Suprapubic skin (tissue), 4 donors: ENCODE measurements around the gene CFAP119. TPM values are rescaled to one million over a fixed set of nuclear protein-coding genes. Genes with fewer than 3 reads are reported as not detected.

Experiments
- DNase-seq, 2 donors: peaks; one replicate each; pipeline ENCODE4 v3.0.0-alpha.2; 2019; ENCODE audit warnings: low spot score in 2 of 2
- H3K27ac ChIP-seq: fragments of 200-600 bp; sonication (generic); one replicate; pipeline ENCODE4 v1.5.1; 2019
- H3K27me3 ChIP-seq: fragments of 200-600 bp; sonication (generic); one replicate; pipeline ENCODE4 v1.5.1; 2019
- H3K36me3 ChIP-seq: fragments of 200-600 bp; sonication (generic); one replicate; pipeline ENCODE4 v1.5.1; 2019
- H3K4me1 ChIP-seq: fragments of 200-600 bp; sonication (generic); one replicate; pipeline ENCODE4 v1.5.1; 2019
- H3K4me3 ChIP-seq: fragments of 200-600 bp; sonication (generic); one replicate; pipeline ENCODE4 v1.5.1; 2019; ENCODE audit warnings: mild to moderate bottlenecking
- H3K9me3 ChIP-seq: fragments of 200-600 bp; sonication (generic); one replicate; pipeline ENCODE4 v1.5.1; 2019
- CTCF ChIP-seq, 2 donors: fragments of 200-600 bp in 1 of 2; fragments of 450-650 bp in 1 of 2; sonication (generic) in 1 of 2; IDR thresholded peaks; one replicate each; pipeline ENCODE4 v1.5.1; 2016 to 2019; ENCODE audit warnings: antibody characterized with exemption in 2 of 2, mild to moderate bottlenecking in 1 of 2, moderate library complexity in 1 of 2
- EP300 ChIP-seq: sonication (generic); formaldehyde crosslinking; IDR thresholded peaks from one replicate; pipeline ENCODE4 v1.6.1; 2017; ENCODE audit warnings: antibody characterized with exemption
- POLR2A ChIP-seq, 2 donors: fragments of 450-650 bp; IDR thresholded peaks; one replicate each; pipeline ENCODE4 v1.6.1; 2017; ENCODE audit warnings: antibody characterized with exemption in 2 of 2, mild to moderate bottlenecking in 2 of 2, moderate library complexity in 2 of 2
- POLR2AphosphoS5 ChIP-seq, 3 donors: sonication (generic); formaldehyde crosslinking; IDR thresholded peaks; one replicate each; pipeline ENCODE4 v1.6.1; 2017; ENCODE audit warnings: antibody characterized with exemption in 3 of 3
- WGBS: methylation state at CpG from one replicate; pipeline ENCODE4 v1.1.5; 2018; 5-methylcytosine and 5-hydroxymethylcytosine counted together
- total RNA-seq, 4 donors: library from RNA; depleted of rRNA; stranded (reverse); fragments of >200 nt; gene quantifications; one replicate each; pipeline ENCODE4 v1.1.0, GENCODE V29; 2016

Gene CFAP119
- total RNA-seq, 4 donors from 2014 or later = 3.8 to 6.7 (median 5.0) TPM

GRCh38 chr16:30773826-30774225 is 12.0 kb upstream of the CFAP119 start:
- Histone ChIP-seq H3K9me3 (no peaks in the 10 kb centered on the region), H3K36me3 (peaks cover 57% of the 10 kb centered on the region), H3K4me3 (no peak overlapping the region), H3K27ac (no peak overlapping the region), H3K4me1 (peaks cover 30% of the 10 kb centered on the region), H3K27me3 (no peaks in the 10 kb centered on the region)
- no peak for TF ChIP-seq POLR2AphosphoS5 (IDR thresholded peaks at IDR 0.05)
- no peak for TF ChIP-seq CTCF (IDR thresholded peaks at IDR 0.05)
- TF ChIP-seq EP300 = no peak
- no peak for TF ChIP-seq POLR2A (IDR thresholded peaks at IDR 0.05)
- WGBS = 90% methylated on average over 4 of the region's 14 CpGs
- no peak for DNase-seq

- WGBS = 82% methylated on average over 14 of the region's 14 CpGs
- H3K27ac ChIP-seq = no peak overlapping the region
- TF ChIP-seq CTCF (IDR thresholded peaks at IDR 0.05) = no peak
- no peak for TF ChIP-seq POLR2AphosphoS5 (IDR thresholded peaks at IDR 0.05)
- TF ChIP-seq EP300 = no peak
- TF ChIP-seq POLR2A (IDR thresholded peaks at IDR 0.05) = no peak
- peaks cover 77% of the 10 kb centered on the region for H3K36me3 ChIP-seq
- H3K4me1 ChIP-seq = peaks cover 22% of the 10 kb centered on the region
- H3K4me3 ChIP-seq = no peak overlapping the region
- H3K9me3 ChIP-seq = no peaks in the 10 kb centered on the region
- DNase-seq = no peak
- no peaks in the 10 kb centered on the region for H3K27me3 ChIP-seq
These were observed 9.9 kb upstream of the CFAP119 start for GRCh38 chr16:30771726-30772125.

GRCh38 chr16:30769379-30770089 is 7.7 kb upstream of the CFAP119 start:
- Histone ChIP-seq H3K9me3 (no peaks in the 10 kb centered on the region), H3K4me3 (no peak overlapping the region), H3K27me3 (no peaks in the 10 kb centered on the region), H3K36me3 (peaks cover 99% of the 10 kb centered on the region), H3K27ac (no peak overlapping the region), H3K4me1 (peaks cover 1% of the 10 kb centered on the region)
- 84% methylated on average over 17 of the region's 17 CpGs for WGBS
- no peak for DNase-seq
- TF ChIP-seq EP300 (no peak), POLR2A (IDR thresholded peaks at IDR 0.05) (no peak), POLR2AphosphoS5 (IDR thresholded peaks at IDR 0.05) (no peak), CTCF (IDR thresholded peaks at IDR 0.05) (no peak)

GRCh38 chr16:30768583-30769181 is 6.8 kb upstream of the CFAP119 start:
- DNase-seq = no peak
- peaks cover 99% of the 10 kb centered on the region for H3K36me3 ChIP-seq
- 90% methylated on average over 23 of the region's 23 CpGs for WGBS
- H3K4me3 ChIP-seq = no peak overlapping the region
- peaks cover 4% of the 10 kb centered on the region for H3K4me1 ChIP-seq
- no peak overlapping the region for H3K27ac ChIP-seq
- H3K9me3 ChIP-seq = no peaks in the 10 kb centered on the region
- H3K27me3 ChIP-seq = no peaks in the 10 kb centered on the region
- TF ChIP-seq POLR2A (IDR thresholded peaks at IDR 0.05) = no peak
- no peak for TF ChIP-seq CTCF (IDR thresholded peaks at IDR 0.05)
- TF ChIP-seq EP300 = no peak
- TF ChIP-seq POLR2AphosphoS5 (IDR thresholded peaks at IDR 0.05) = no peak

- H3K27ac ChIP-seq = no peak overlapping the region
- H3K4me3 ChIP-seq = no peak overlapping the region
- no peaks in the 10 kb centered on the region for H3K9me3 ChIP-seq
- peaks cover 12% of the 10 kb centered on the region for H3K4me1 ChIP-seq
- TF ChIP-seq EP300 = no peak
- TF ChIP-seq POLR2A (IDR thresholded peaks at IDR 0.05) = no peak
- no peak for TF ChIP-seq CTCF (IDR thresholded peaks at IDR 0.05)
- no peak for TF ChIP-seq POLR2AphosphoS5 (IDR thresholded peaks at IDR 0.05)
- H3K27me3 ChIP-seq = no peaks in the 10 kb centered on the region
- 90% methylated on average over 18 of the region's 18 CpGs for WGBS
- DNase-seq = no peak
- peaks cover 95% of the 10 kb centered on the region for H3K36me3 ChIP-seq
These were observed 6.1 kb upstream of the CFAP119 start for GRCh38 chr16:30767767-30768465.
